SH-SY5Y (cell line): ENCODE measurements around the gene DNER.

Source experiments
- GATA2 ChIP-seq: IDR thresholded peaks from 2 replicates; pipeline ENCODE4 v1.6.1; 2011; ENCODE audit warnings: mild to moderate bottlenecking, low read depth, low read length
- GATA3 ChIP-seq: IDR thresholded peaks from 2 replicates; pipeline ENCODE4 v1.6.1; 2011; ENCODE audit warnings: low read depth, mild to moderate bottlenecking, low read length, moderate library complexity

- TF ChIP-seq GATA2 (no peak), GATA3 (no peak)
These were observed 226.1 kb downstream of the DNER start for GRCh38 chr2:229488232-229488631.
